H9 (cell line): ENCODE measurements around the gene KLHL1. TPM values are rescaled to one million over a fixed set of nuclear protein-coding genes. Genes with fewer than 3 reads are reported as not detected.
A peak's percentile ranks its signal among the peaks of the same experiment; 100 is the strongest.

ENCODE experiments used
- DNase-seq: peaks from one replicate; pipeline ENCODE4 v3.0.0-alpha.2; 2017
- H2AFZ ChIP-seq: one replicate; pipeline ENCODE4 v1.6.1; 2013; ENCODE audit warnings: mild to moderate bottlenecking, low read length, control low read depth, moderate library complexity
- H2AK5ac ChIP-seq: 2 replicates; pipeline ENCODE4 v1.6.1; 2013; ENCODE audit warnings: low read length, control low read depth, mixed read lengths; ENCODE audit not compliant: insufficient read length
- H2BK120ac ChIP-seq: one replicate; pipeline ENCODE4 v1.6.1; 2013; ENCODE audit warnings: low read depth, mild to moderate bottlenecking, low read length, control low read depth, inconsistent platforms; ENCODE audit not compliant: poor library complexity, severe bottlenecking
- H2BK12ac ChIP-seq: 2 replicates; pipeline ENCODE4 v1.6.1; 2013; ENCODE audit warnings: low read length, control low read depth, mixed read lengths, low read depth; ENCODE audit not compliant: insufficient read length
- H2BK15ac ChIP-seq: 2 replicates; pipeline ENCODE4 v1.6.1; 2013; ENCODE audit warnings: low read depth, low read length, control low read depth
- H2BK20ac ChIP-seq: one replicate; pipeline ENCODE4 v1.6.1; 2013; ENCODE audit warnings: low read depth, mild to moderate bottlenecking, low read length, control low read depth, inconsistent platforms; ENCODE audit not compliant: poor library complexity, severe bottlenecking
- H2BK5ac ChIP-seq: 2 replicates; pipeline ENCODE4 v1.6.1; 2013; ENCODE audit warnings: low read length, control low read depth, mixed read lengths; ENCODE audit not compliant: insufficient read length
- H3K14ac ChIP-seq: 2 replicates; pipeline ENCODE4 v1.6.1; 2013; ENCODE audit warnings: low read length, control low read depth; ENCODE audit not compliant: insufficient read depth
- H3K18ac ChIP-seq: 2 replicates; pipeline ENCODE4 v1.6.1; 2013; ENCODE audit warnings: low read depth, mild to moderate bottlenecking, mixed read lengths, low read length, control low read depth; ENCODE audit not compliant: insufficient read length
- H3K23ac ChIP-seq: 2 replicates; pipeline ENCODE4 v1.6.1; 2013; ENCODE audit warnings: low read length, control low read depth, mixed read lengths, low read depth; ENCODE audit not compliant: insufficient read length
- H3K23me2 ChIP-seq: 2 replicates; pipeline ENCODE4 v1.6.1; 2013; ENCODE audit warnings: low read depth, mild to moderate bottlenecking, mixed read lengths, low read length, control low read depth; ENCODE audit not compliant: insufficient read length, poor library complexity, severe bottlenecking
- H3K27ac ChIP-seq: 2 replicates; pipeline ENCODE4 v1.5.1; 2013; ENCODE audit warnings: low read length, control low read depth, mixed read lengths, low read depth; ENCODE audit not compliant: insufficient read length
- H3K27me3 ChIP-seq: 2 replicates; pipeline ENCODE4 v1.6.1; 2013; ENCODE audit warnings: low read length, control low read depth, inconsistent platforms; ENCODE audit not compliant: insufficient read depth
- H3K4ac ChIP-seq: 2 replicates; pipeline ENCODE4 v1.6.1; 2013; ENCODE audit warnings: low read depth, mild to moderate bottlenecking, control low read depth, inconsistent platforms, low read length, moderate library complexity
- H3K4me1 ChIP-seq: 2 replicates; pipeline ENCODE4 v1.6.1; 2013; ENCODE audit warnings: low read length, control low read depth, inconsistent platforms; ENCODE audit not compliant: insufficient read depth
- H3K4me2 ChIP-seq: 2 replicates; pipeline ENCODE4 v1.6.1; 2013; ENCODE audit warnings: low read length, control low read depth, mixed read lengths; ENCODE audit not compliant: insufficient read length, insufficient read depth
- H3K56ac ChIP-seq: 2 replicates; pipeline ENCODE4 v1.6.1; 2013; ENCODE audit warnings: low read depth, mild to moderate bottlenecking, mixed read lengths, low read length, control low read depth; ENCODE audit not compliant: insufficient read length
- H3K79me1 ChIP-seq: 2 replicates; pipeline ENCODE4 v1.6.1; 2013; ENCODE audit warnings: low read depth, mild to moderate bottlenecking, moderate library complexity, low read length, control low read depth, inconsistent platforms; ENCODE audit not compliant: insufficient read depth, poor library complexity, severe bottlenecking
- H3K79me2 ChIP-seq: 2 replicates; pipeline ENCODE4 v1.6.1; 2013; ENCODE audit warnings: low read length, control low read depth, inconsistent platforms; ENCODE audit not compliant: insufficient read depth
- H3K9ac ChIP-seq: 2 replicates; pipeline ENCODE4 v1.6.1; 2013; ENCODE audit warnings: low read length, control low read depth, mixed read lengths; ENCODE audit not compliant: insufficient read length; ENCODE audit errors: extremely low read depth
- H3K9me3 ChIP-seq: one replicate; pipeline ENCODE4 v1.6.1; 2013; ENCODE audit warnings: low read depth, low read length, inconsistent platforms; ENCODE audit not compliant: control insufficient read depth
- H3T11ph ChIP-seq: one replicate; pipeline ENCODE4 v1.6.1; 2013; ENCODE audit warnings: mild to moderate bottlenecking, low read length, control low read depth, inconsistent platforms
- H4K20me1 ChIP-seq: one replicate; pipeline ENCODE4 v1.6.1; 2013; ENCODE audit not compliant: control insufficient read depth, insufficient read length, insufficient read depth
- H4K5ac ChIP-seq: 2 replicates; pipeline ENCODE4 v1.6.1; 2013; ENCODE audit warnings: low read depth, mild to moderate bottlenecking, mixed read lengths, low read length, control low read depth; ENCODE audit not compliant: insufficient read length
- H4K8ac ChIP-seq: replicated peaks from 2 replicates; pipeline ENCODE4 v1.6.1; 2013; ENCODE audit warnings: low read length, control low read depth, mixed read lengths, low read depth; ENCODE audit not compliant: insufficient read length
- H4K91ac ChIP-seq: 2 replicates; pipeline ENCODE4 v1.6.1; 2013; ENCODE audit warnings: low read depth, mild to moderate bottlenecking, moderate library complexity, mixed read lengths, low read length, control low read depth; ENCODE audit not compliant: insufficient read length
- H3K27ac Mint-ChIP-seq, 3 experiments: 2 replicates in 2 of 3; 3 replicates in 1 of 3; pipeline ENCODE4 v1.8.0; 2020 to 2021; ENCODE audit warnings: mixed read lengths in 3 of 3, mild to moderate bottlenecking in 1 of 3, moderate library complexity in 1 of 3
- H3K27me3 Mint-ChIP-seq: 2 replicates; pipeline ENCODE4 v1.8.0; 2021; ENCODE audit warnings: low read depth, mild to moderate bottlenecking, moderate library complexity, mixed read lengths
- H3K36me3 Mint-ChIP-seq, 3 experiments: 2 replicates in 2 of 3; 3 replicates in 1 of 3; pipeline ENCODE4 v1.8.0; 2020 to 2021; ENCODE audit warnings: low read depth in 3 of 3, mixed read lengths in 3 of 3; ENCODE audit not compliant: insufficient read depth in 1 of 3
- H3K4me1 Mint-ChIP-seq, 2 experiments: 2 replicates each; pipeline ENCODE4 v1.8.0; 2020; ENCODE audit warnings: mixed read lengths in 2 of 2
- H3K4me3 Mint-ChIP-seq, 2 experiments: 2 replicates in 1 of 2; 3 replicates in 1 of 2; pipeline ENCODE4 v1.8.0; 2020 to 2021; ENCODE audit warnings: mild to moderate bottlenecking in 2 of 2, mixed read lengths in 2 of 2, moderate library complexity in 1 of 2
- H3K9me3 Mint-ChIP-seq, 2 experiments: 2 replicates in 1 of 2; 3 replicates in 1 of 2; pipeline ENCODE4 v1.8.0; 2020; ENCODE audit warnings: mild to moderate bottlenecking in 2 of 2, mixed read lengths in 2 of 2, moderate library complexity in 1 of 2
- WGBS: extraction: QIAGEN DNeasy Blood & Tissue Kit; methylation state at CpG from one replicate; pipeline ENCODE4 v1.1.7; 2013; ENCODE audit warnings: missing lambda C conversion rate, low lambda C conversion rate, mixed read lengths; ENCODE audit not compliant: insufficient read length; ENCODE audit errors: extremely low coverage; 5-methylcytosine and 5-hydroxymethylcytosine counted together
- total RNA-seq: library from RNA; stranded (reverse); gene quantifications from 2 replicates; pipeline ENCODE4 v1.2.1, GENCODE V29; 2021
- TF ChIP-seq, protein P1 (sequence below): fragments of 200-600 bp; sonication (generic); conservative IDR thresholded peaks from 3 replicates; pipeline ENCODE4 v1.8.0; 2021; ENCODE audit warnings: antibody characterized with exemption, mild to moderate bottlenecking

Gene KLHL1
- total RNA-seq, 1 experiment from 2014 or later = not detected

DNA sequence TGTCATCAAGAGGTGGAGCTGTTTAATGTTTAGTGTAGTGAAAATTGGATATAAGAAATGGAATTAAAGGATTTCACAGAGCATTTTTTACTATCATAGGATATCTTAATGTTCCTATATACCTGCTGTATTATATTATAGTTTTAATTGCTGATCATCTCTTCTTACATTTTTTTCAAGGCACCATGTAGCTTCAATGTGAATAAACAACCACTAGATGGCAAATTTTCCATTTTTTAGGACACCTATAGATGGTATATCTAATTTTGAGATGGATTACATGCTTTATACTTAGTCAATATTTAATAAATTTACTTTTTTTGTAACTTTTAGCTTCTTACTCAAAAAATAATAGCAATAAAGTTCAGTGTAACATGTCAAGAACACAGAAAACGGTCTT, 9.6 kb downstream of the KLHL1 start:
- DNase-seq = no peak
- no CpG with 5 or more reads among the region's 1 CpG for WGBS
- H2BK15ac ChIP-seq = no peak overlapping the region
- H2AFZ ChIP-seq = no peak overlapping the region
- no peaks in the 10 kb centered on the region for H3K23me2 ChIP-seq
- no peak overlapping the region for H2AK5ac ChIP-seq
- no peak overlapping the region for H3K27ac ChIP-seq
- H4K20me1 ChIP-seq = no peaks in the 10 kb centered on the region
- H3K4me1 ChIP-seq = no peaks in the 10 kb centered on the region
- Mint-ChIP-seq H3K4me1 (no peaks in the 10 kb centered on the region), H3K36me3 (no peaks in the 10 kb centered on the region), H3K27ac (no peak overlapping the region), H3K4me3 (no peak overlapping the region), H3K27me3 (peaks cover 3% of the 10 kb centered on the region), H3K9me3 (no peaks in the 10 kb centered on the region)
- no peaks in the 10 kb centered on the region for H3K9me3 ChIP-seq
- H2BK12ac ChIP-seq = no peak overlapping the region
- no peak overlapping the region for H3K56ac ChIP-seq
- no peak overlapping the region for H2BK5ac ChIP-seq
- H3K4me2 ChIP-seq = no peak overlapping the region
- no peak overlapping the region for H4K91ac ChIP-seq
- no peaks in the 10 kb centered on the region for H3K79me2 ChIP-seq
- H3K79me1 ChIP-seq = no peaks in the 10 kb centered on the region
- TF ChIP-seq, protein P1, sequence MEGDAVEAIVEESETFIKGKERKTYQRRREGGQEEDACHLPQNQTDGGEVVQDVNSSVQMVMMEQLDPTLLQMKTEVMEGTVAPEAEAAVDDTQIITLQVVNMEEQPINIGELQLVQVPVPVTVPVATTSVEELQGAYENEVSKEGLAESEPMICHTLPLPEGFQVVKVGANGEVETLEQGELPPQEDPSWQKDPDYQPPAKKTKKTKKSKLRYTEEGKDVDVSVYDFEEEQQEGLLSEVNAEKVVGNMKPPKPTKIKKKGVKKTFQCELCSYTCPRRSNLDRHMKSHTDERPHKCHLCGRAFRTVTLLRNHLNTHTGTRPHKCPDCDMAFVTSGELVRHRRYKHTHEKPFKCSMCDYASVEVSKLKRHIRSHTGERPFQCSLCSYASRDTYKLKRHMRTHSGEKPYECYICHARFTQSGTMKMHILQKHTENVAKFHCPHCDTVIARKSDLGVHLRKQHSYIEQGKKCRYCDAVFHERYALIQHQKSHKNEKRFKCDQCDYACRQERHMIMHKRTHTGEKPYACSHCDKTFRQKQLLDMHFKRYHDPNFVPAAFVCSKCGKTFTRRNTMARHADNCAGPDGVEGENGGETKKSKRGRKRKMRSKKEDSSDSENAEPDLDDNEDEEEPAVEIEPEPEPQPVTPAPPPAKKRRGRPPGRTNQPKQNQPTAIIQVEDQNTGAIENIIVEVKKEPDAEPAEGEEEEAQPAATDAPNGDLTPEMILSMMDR = peak; percentile 65
- H3K18ac ChIP-seq = no peak overlapping the region
- H4K5ac ChIP-seq = no peak overlapping the region
- H3K4ac ChIP-seq = no peak overlapping the region
- H3K9ac ChIP-seq = no peak overlapping the region
- H3K14ac ChIP-seq = no peak overlapping the region
- no peaks in the 10 kb centered on the region for H3K27me3 ChIP-seq
- no peak overlapping the region for H3T11ph ChIP-seq
- H2BK20ac ChIP-seq = no peak overlapping the region
- no peak overlapping the region for H4K8ac ChIP-seq
- H3K23ac ChIP-seq = no peak overlapping the region
- no peak overlapping the region for H2BK120ac ChIP-seq
